PC-9 (cell line): ENCODE results near the gene TUBGCP2.

Experiments
- CTCF ChIP-seq: fragments of 200-600 bp; sonication (generic); conservative IDR thresholded peaks from 2 replicates; pipeline ENCODE4 v1.6.1; 2017; ENCODE audit warnings: mixed run types, antibody characterized with exemption, mild to moderate bottlenecking, moderate library complexity
- EZH2 ChIP-seq: fragments of 200-600 bp; sonication (generic); IDR thresholded peaks from 2 replicates; pipeline ENCODE4 v1.8.0; 2017; ENCODE audit warnings: antibody characterized with exemption, low read depth

- TF ChIP-seq CTCF (no peak), EZH2 (no peak)
These were observed 76.6 kb downstream of the TUBGCP2 start for GRCh38 chr10:133231946-133232574.
